H9 (cell line): ENCODE results near the gene LAMP2. TPM values are rescaled to one million over a fixed set of nuclear protein-coding genes. Genes with fewer than 3 reads are reported as not detected.

Experiments used
- DNase-seq: peaks from one replicate; pipeline ENCODE4 v3.0.0-alpha.2; 2017
- H2AFZ ChIP-seq: one replicate; pipeline ENCODE4 v1.6.1; 2013; ENCODE audit warnings: mild to moderate bottlenecking, low read length, control low read depth, moderate library complexity
- H2AK5ac ChIP-seq: 2 replicates; pipeline ENCODE4 v1.6.1; 2013; ENCODE audit warnings: low read length, control low read depth, mixed read lengths; ENCODE audit not compliant: insufficient read length
- H2BK120ac ChIP-seq: one replicate; pipeline ENCODE4 v1.6.1; 2013; ENCODE audit warnings: low read depth, mild to moderate bottlenecking, low read length, control low read depth, inconsistent platforms; ENCODE audit not compliant: poor library complexity, severe bottlenecking
- H2BK12ac ChIP-seq: 2 replicates; pipeline ENCODE4 v1.6.1; 2013; ENCODE audit warnings: low read length, control low read depth, mixed read lengths, low read depth; ENCODE audit not compliant: insufficient read length
- H2BK15ac ChIP-seq: 2 replicates; pipeline ENCODE4 v1.6.1; 2013; ENCODE audit warnings: low read depth, low read length, control low read depth
- H2BK20ac ChIP-seq: one replicate; pipeline ENCODE4 v1.6.1; 2013; ENCODE audit warnings: low read depth, mild to moderate bottlenecking, low read length, control low read depth, inconsistent platforms; ENCODE audit not compliant: poor library complexity, severe bottlenecking
- H2BK5ac ChIP-seq: 2 replicates; pipeline ENCODE4 v1.6.1; 2013; ENCODE audit warnings: low read length, control low read depth, mixed read lengths; ENCODE audit not compliant: insufficient read length
- H3K14ac ChIP-seq: 2 replicates; pipeline ENCODE4 v1.6.1; 2013; ENCODE audit warnings: low read length, control low read depth; ENCODE audit not compliant: insufficient read depth
- H3K18ac ChIP-seq: 2 replicates; pipeline ENCODE4 v1.6.1; 2013; ENCODE audit warnings: low read depth, mild to moderate bottlenecking, mixed read lengths, low read length, control low read depth; ENCODE audit not compliant: insufficient read length
- H3K23ac ChIP-seq: 2 replicates; pipeline ENCODE4 v1.6.1; 2013; ENCODE audit warnings: low read length, control low read depth, mixed read lengths, low read depth; ENCODE audit not compliant: insufficient read length
- H3K23me2 ChIP-seq: 2 replicates; pipeline ENCODE4 v1.6.1; 2013; ENCODE audit warnings: low read depth, mild to moderate bottlenecking, mixed read lengths, low read length, control low read depth; ENCODE audit not compliant: insufficient read length, poor library complexity, severe bottlenecking
- H3K27ac ChIP-seq: 2 replicates; pipeline ENCODE4 v1.5.1; 2013; ENCODE audit warnings: low read length, control low read depth, mixed read lengths, low read depth; ENCODE audit not compliant: insufficient read length
- H3K27me3 ChIP-seq: 2 replicates; pipeline ENCODE4 v1.6.1; 2013; ENCODE audit warnings: low read length, control low read depth, inconsistent platforms; ENCODE audit not compliant: insufficient read depth
- H3K4ac ChIP-seq: 2 replicates; pipeline ENCODE4 v1.6.1; 2013; ENCODE audit warnings: low read depth, mild to moderate bottlenecking, control low read depth, inconsistent platforms, low read length, moderate library complexity
- H3K4me1 ChIP-seq: 2 replicates; pipeline ENCODE4 v1.6.1; 2013; ENCODE audit warnings: low read length, control low read depth, inconsistent platforms; ENCODE audit not compliant: insufficient read depth
- H3K4me2 ChIP-seq: 2 replicates; pipeline ENCODE4 v1.6.1; 2013; ENCODE audit warnings: low read length, control low read depth, mixed read lengths; ENCODE audit not compliant: insufficient read length, insufficient read depth
- H3K56ac ChIP-seq: 2 replicates; pipeline ENCODE4 v1.6.1; 2013; ENCODE audit warnings: low read depth, mild to moderate bottlenecking, mixed read lengths, low read length, control low read depth; ENCODE audit not compliant: insufficient read length
- H3K79me1 ChIP-seq: 2 replicates; pipeline ENCODE4 v1.6.1; 2013; ENCODE audit warnings: low read depth, mild to moderate bottlenecking, moderate library complexity, low read length, control low read depth, inconsistent platforms; ENCODE audit not compliant: insufficient read depth, poor library complexity, severe bottlenecking
- H3K79me2 ChIP-seq: 2 replicates; pipeline ENCODE4 v1.6.1; 2013; ENCODE audit warnings: low read length, control low read depth, inconsistent platforms; ENCODE audit not compliant: insufficient read depth
- H3K9ac ChIP-seq: 2 replicates; pipeline ENCODE4 v1.6.1; 2013; ENCODE audit warnings: low read length, control low read depth, mixed read lengths; ENCODE audit not compliant: insufficient read length; ENCODE audit errors: extremely low read depth
- H3K9me3 ChIP-seq: one replicate; pipeline ENCODE4 v1.6.1; 2013; ENCODE audit warnings: low read depth, low read length, inconsistent platforms; ENCODE audit not compliant: control insufficient read depth
- H3T11ph ChIP-seq: one replicate; pipeline ENCODE4 v1.6.1; 2013; ENCODE audit warnings: mild to moderate bottlenecking, low read length, control low read depth, inconsistent platforms
- H4K20me1 ChIP-seq: one replicate; pipeline ENCODE4 v1.6.1; 2013; ENCODE audit not compliant: control insufficient read depth, insufficient read length, insufficient read depth
- H4K5ac ChIP-seq: 2 replicates; pipeline ENCODE4 v1.6.1; 2013; ENCODE audit warnings: low read depth, mild to moderate bottlenecking, mixed read lengths, low read length, control low read depth; ENCODE audit not compliant: insufficient read length
- H4K8ac ChIP-seq: replicated peaks from 2 replicates; pipeline ENCODE4 v1.6.1; 2013; ENCODE audit warnings: low read length, control low read depth, mixed read lengths, low read depth; ENCODE audit not compliant: insufficient read length
- H4K91ac ChIP-seq: 2 replicates; pipeline ENCODE4 v1.6.1; 2013; ENCODE audit warnings: low read depth, mild to moderate bottlenecking, moderate library complexity, mixed read lengths, low read length, control low read depth; ENCODE audit not compliant: insufficient read length
- H3K27ac Mint-ChIP-seq, 3 experiments: 2 replicates in 2 of 3; 3 replicates in 1 of 3; pipeline ENCODE4 v1.8.0; 2020 to 2021; ENCODE audit warnings: mixed read lengths in 3 of 3, mild to moderate bottlenecking in 1 of 3, moderate library complexity in 1 of 3
- H3K27me3 Mint-ChIP-seq: 2 replicates; pipeline ENCODE4 v1.8.0; 2021; ENCODE audit warnings: low read depth, mild to moderate bottlenecking, moderate library complexity, mixed read lengths
- H3K36me3 Mint-ChIP-seq, 3 experiments: 2 replicates in 2 of 3; 3 replicates in 1 of 3; pipeline ENCODE4 v1.8.0; 2020 to 2021; ENCODE audit warnings: low read depth in 3 of 3, mixed read lengths in 3 of 3; ENCODE audit not compliant: insufficient read depth in 1 of 3
- H3K4me1 Mint-ChIP-seq, 2 experiments: 2 replicates each; pipeline ENCODE4 v1.8.0; 2020; ENCODE audit warnings: mixed read lengths in 2 of 2
- H3K4me3 Mint-ChIP-seq, 2 experiments: 2 replicates in 1 of 2; 3 replicates in 1 of 2; pipeline ENCODE4 v1.8.0; 2020 to 2021; ENCODE audit warnings: mild to moderate bottlenecking in 2 of 2, mixed read lengths in 2 of 2, moderate library complexity in 1 of 2
- H3K9me3 Mint-ChIP-seq, 2 experiments: 2 replicates in 1 of 2; 3 replicates in 1 of 2; pipeline ENCODE4 v1.8.0; 2020; ENCODE audit warnings: mild to moderate bottlenecking in 2 of 2, mixed read lengths in 2 of 2, moderate library complexity in 1 of 2
- CTCF ChIP-seq: fragments of 200-600 bp; sonication (generic); conservative IDR thresholded peaks from 3 replicates; pipeline ENCODE4 v1.8.0; 2021; ENCODE audit warnings: antibody characterized with exemption, mild to moderate bottlenecking
- WGBS: extraction: QIAGEN DNeasy Blood & Tissue Kit; methylation state at CpG from one replicate; pipeline ENCODE4 v1.1.7; 2013; ENCODE audit warnings: missing lambda C conversion rate, low lambda C conversion rate, mixed read lengths; ENCODE audit not compliant: insufficient read length; ENCODE audit errors: extremely low coverage; 5-methylcytosine and 5-hydroxymethylcytosine counted together
- long read RNA-seq: library from polyadenylated mRNA; unstranded; transcript quantifications from one replicate; pipeline ENCODE4 v2.0.0, GENCODE V29; 2020
- total RNA-seq: library from RNA; stranded (reverse); gene quantifications from 2 replicates; pipeline ENCODE4 v1.2.1, GENCODE V29; 2021

Gene LAMP2
- 27.7 and 28.6 TPM in 2 replicates for total RNA-seq
- long read RNA-seq, full-length matches to known transcripts, result 230 of 250 reads
- long read RNA-seq, partial matches to known transcripts, result 5 of 250 reads
- long read RNA-seq, other reads (novel, unspliced or antisense), result 15 of 250 reads

GRCh38 chrX:120468825-120469525 is at the start of gene LAMP2:
Gene LAMP2, minus strand, starts transcription at chrX:120469296. Its CDS starts 127 bp downstream, at chrX:120469169.
- Histone ChIP-seq H3K9me3 (peaks cover 20% of the 10 kb centered on the region), H3K79me2 (peaks cover 7% of the 10 kb centered on the region; the same call in 1 of the 2 replicates), H3K27ac (no peak within 1 kb of the TSS), H3K18ac (peak within 1 kb of the TSS; percentile 92), H3T11ph (no peak within 1 kb of the TSS), H2BK15ac (no peak within 1 kb of the TSS), H2AFZ (no peak within 1 kb of the TSS), H3K4ac (no peak within 1 kb of the TSS), H2BK12ac (no peak within 1 kb of the TSS), H2AK5ac (no peak within 1 kb of the TSS), H3K9ac (peak within 1 kb of the TSS; percentile 90), H3K23ac (no peak within 1 kb of the TSS), H3K14ac (peak within 1 kb of the TSS; percentile 96), H3K27me3 (no peaks in the 10 kb centered on the region), H2BK120ac (no peak within 1 kb of the TSS), H3K56ac (no peak within 1 kb of the TSS), H3K23me2 (peaks cover 5% of the 10 kb centered on the region), H4K20me1 (no peaks in the 10 kb centered on the region), H2BK20ac (no peak within 1 kb of the TSS), H4K5ac (no peak within 1 kb of the TSS), H3K4me2 (peak within 1 kb of the TSS; percentile 76), H3K79me1 (no peaks in the 10 kb centered on the region), H4K8ac (no peak within 1 kb of the TSS), H2BK5ac (no peak within 1 kb of the TSS), H4K91ac (no peak within 1 kb of the TSS), H3K4me1 (no peaks in the 10 kb centered on the region)
- TF ChIP-seq CTCF, result no peak
- peak; percentile 91 for DNase-seq
- WGBS, result no CpG with 5 or more reads among the region's 50 CpGs
- Mint-ChIP-seq H3K4me3 (peak within 1 kb of the TSS; percentile 89), H3K36me3 (peaks cover 0 to 5% (median 5%) of the 10 kb centered on the region in 3 experiments; a peak in 3 of 7 replicates), H3K27me3 (peaks cover 3% of the 10 kb centered on the region), H3K27ac (peak within 1 kb of the TSS; percentile 21 to 96 (median 96); a peak in 6 of 7 replicates), H3K9me3 (peaks cover 54 to 68% of the 10 kb centered on the region in 2 experiments), H3K4me1 (peaks cover 4 to 7% of the 10 kb centered on the region in 2 experiments)
